Left lung (tissue), 10 donors: ENCODE measurements around the gene ENOX2. TPM values are rescaled to one million over a fixed set of nuclear protein-coding genes. Genes with fewer than 3 reads are reported as not detected.

Source experiments
- ATAC-seq: fragments of 200-7000 bp; cut with Tn5 transposase; one replicate; pipeline ENCODE4 v1.9.1; 2020; ENCODE audit warnings: moderate library complexity
- DNase-seq, 4 donors: peaks; one replicate each; pipeline ENCODE4 v3.0.0-alpha.2; 2013 to 2020
- H3K27ac ChIP-seq, 2 donors: fragments of 200-600 bp; sonication (generic) in 1 of 2; one replicate each; pipeline versions ENCODE4 v1.5.0 to v1.8.0; 2020 to 2021
- H3K27me3 ChIP-seq, 2 donors: fragments of 200-600 bp; sonication (generic) in 1 of 2; one replicate each; pipeline versions ENCODE4 v1.5.0 to v1.8.0; 2020 to 2021
- H3K36me3 ChIP-seq, 2 donors: fragments of 200-600 bp; sonication (generic) in 1 of 2; one replicate each; pipeline versions ENCODE4 v1.5.0 to v1.8.0; 2020 to 2021
- H3K4me1 ChIP-seq, 2 donors: fragments of 200-600 bp; one replicate each; pipeline ENCODE4 v1.8.0; 2021
- H3K4me3 ChIP-seq, 2 donors: fragments of 200-600 bp; sonication (generic) in 1 of 2; one replicate each; pipeline versions ENCODE4 v1.5.0 to v1.8.0; 2020 to 2021; ENCODE audit warnings: mild to moderate bottlenecking in 1 of 2
- H3K9me3 ChIP-seq, 2 donors: fragments of 200-600 bp; sonication (generic) in 1 of 2; one replicate each; pipeline versions ENCODE4 v1.5.0 to v1.8.0; 2020 to 2021
- intact Hi-C, 2 donors: fragments of 100-400 bp; cut with DNase I; formaldehyde crosslinking; loops; one replicate each; pipeline versions ENCODE4 v1.11.2 to v1.14.2; 2022
- polyA plus RNA-seq, 6 donors: library from polyadenylated mRNA; unstranded; fragments of 120-200 nt; gene quantifications; one replicate each; pipeline ENCODE4 v1.2.1, GENCODE V29; 2013; ENCODE audit not compliant: insufficient read length in 6 of 6
- total RNA-seq, 2 donors: library from RNA; stranded (reverse); fragmentation: NEBNext Ultra II Directional; extraction: Animal tissue kit (Norgen Biotek cat#: 25700); gene quantifications; one replicate each; pipeline ENCODE4 v1.2.1, GENCODE V29; 2021
- TF ChIP-seq, protein P1 (sequence below), 2 donors: fragments of 200-600 bp; sonication (generic) in 1 of 2; IDR thresholded peaks; one replicate each; pipeline versions ENCODE4 v1.5.0 to v1.8.0; 2021; ENCODE audit warnings: antibody characterized with exemption in 2 of 2
- donor health status: DM: no; HTN: yes; CAD: no.
- donor health status: DM: no; HTN: no; CAD: no.

The ENOX2 gene
- total and polyA plus RNA-seq, 8 donors, result 2.0 to 13.4 (median 11.0) TPM

DNA sequence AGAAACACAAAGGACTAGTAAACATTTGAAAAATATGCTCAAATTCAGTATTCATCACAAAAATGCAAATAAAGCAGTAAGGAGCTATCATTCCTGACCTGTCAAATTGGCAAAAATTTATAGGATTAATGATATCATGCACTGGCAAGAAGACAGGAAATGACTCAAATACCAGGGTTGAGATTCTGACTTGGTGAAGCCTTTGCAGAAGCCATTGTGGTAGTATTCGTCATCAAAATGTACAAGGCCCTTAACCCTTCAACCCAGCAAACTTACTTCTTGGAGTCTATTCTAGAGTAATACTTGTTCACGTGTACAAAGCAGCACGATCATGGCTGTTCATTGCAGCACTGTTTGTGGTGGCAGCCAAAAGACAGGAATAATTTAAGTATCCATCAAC is 132.4 kb downstream of the ENOX2 start:
- Histone ChIP-seq H3K27me3 (no peaks in the 10 kb centered on the region), H3K27ac (no peak overlapping the region), H3K9me3 (no peaks in the 10 kb centered on the region), H3K36me3 (no peaks in the 10 kb centered on the region), H3K4me3 (no peak overlapping the region), H3K4me1 (no peaks in the 10 kb centered on the region)
- DNase-seq (no peak), ATAC-seq (no peak)
- TF ChIP-seq, protein P1, sequence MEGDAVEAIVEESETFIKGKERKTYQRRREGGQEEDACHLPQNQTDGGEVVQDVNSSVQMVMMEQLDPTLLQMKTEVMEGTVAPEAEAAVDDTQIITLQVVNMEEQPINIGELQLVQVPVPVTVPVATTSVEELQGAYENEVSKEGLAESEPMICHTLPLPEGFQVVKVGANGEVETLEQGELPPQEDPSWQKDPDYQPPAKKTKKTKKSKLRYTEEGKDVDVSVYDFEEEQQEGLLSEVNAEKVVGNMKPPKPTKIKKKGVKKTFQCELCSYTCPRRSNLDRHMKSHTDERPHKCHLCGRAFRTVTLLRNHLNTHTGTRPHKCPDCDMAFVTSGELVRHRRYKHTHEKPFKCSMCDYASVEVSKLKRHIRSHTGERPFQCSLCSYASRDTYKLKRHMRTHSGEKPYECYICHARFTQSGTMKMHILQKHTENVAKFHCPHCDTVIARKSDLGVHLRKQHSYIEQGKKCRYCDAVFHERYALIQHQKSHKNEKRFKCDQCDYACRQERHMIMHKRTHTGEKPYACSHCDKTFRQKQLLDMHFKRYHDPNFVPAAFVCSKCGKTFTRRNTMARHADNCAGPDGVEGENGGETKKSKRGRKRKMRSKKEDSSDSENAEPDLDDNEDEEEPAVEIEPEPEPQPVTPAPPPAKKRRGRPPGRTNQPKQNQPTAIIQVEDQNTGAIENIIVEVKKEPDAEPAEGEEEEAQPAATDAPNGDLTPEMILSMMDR (IDR thresholded peaks at IDR 0.05), result no peak
- intact Hi-C loops, result no loop called here

DNA sequence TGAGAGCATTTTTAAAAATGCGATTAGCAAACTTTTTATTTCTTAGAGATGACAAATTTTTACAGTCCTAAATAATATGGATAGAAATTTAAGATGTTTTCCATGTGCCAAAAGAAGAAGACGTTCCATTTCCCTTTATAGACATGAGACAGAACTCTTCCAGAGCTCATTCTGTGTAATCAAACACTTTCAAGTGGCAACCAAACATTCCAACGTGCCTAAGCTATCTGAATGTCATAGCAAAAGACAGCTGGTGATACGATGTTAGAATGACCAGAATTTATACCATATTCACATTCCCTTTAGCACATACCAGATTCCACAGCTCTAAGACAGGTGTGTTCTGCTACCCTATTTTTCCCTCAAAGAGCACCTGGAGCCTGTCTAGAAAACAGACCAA is 133.2 kb downstream of the ENOX2 start:
- no peak for ATAC-seq
- no peaks in the 10 kb centered on the region for H3K4me1 ChIP-seq
- no peaks in the 10 kb centered on the region for H3K9me3 ChIP-seq
- TF ChIP-seq, protein P1 (IDR thresholded peaks at IDR 0.05), result no peak
- DNase-seq, result no peak
- no peaks in the 10 kb centered on the region for H3K27me3 ChIP-seq
- no peaks in the 10 kb centered on the region for H3K36me3 ChIP-seq
- H3K4me3 ChIP-seq, result no peak overlapping the region
- intact Hi-C loops, result no loop called here
- no peak overlapping the region for H3K27ac ChIP-seq

DNA sequence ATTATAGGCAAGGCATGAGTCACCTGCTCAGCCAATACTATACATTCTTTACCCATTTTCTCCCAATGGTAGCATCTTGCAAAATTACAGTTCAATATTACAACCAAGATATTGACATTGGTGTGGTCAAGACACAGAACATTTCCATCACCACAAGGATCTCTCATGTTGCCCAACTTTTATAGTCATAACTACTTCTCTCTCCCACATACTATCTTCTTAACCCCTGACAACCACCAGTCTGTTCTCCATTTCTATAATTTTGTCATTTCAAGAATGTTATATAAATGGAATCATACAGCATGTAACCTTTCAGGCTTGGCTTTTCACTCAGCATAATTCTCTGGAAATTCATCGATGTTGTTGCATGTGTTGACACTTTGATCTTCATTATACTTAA is 144.9 kb downstream of the ENOX2 start:
- H3K27me3 ChIP-seq, result no peaks in the 10 kb centered on the region
- no peak overlapping the region for H3K4me3 ChIP-seq
- intact Hi-C loops, result no loop called here
- no peaks in the 10 kb centered on the region for H3K4me1 ChIP-seq
- no peaks in the 10 kb centered on the region for H3K9me3 ChIP-seq
- ATAC-seq (no peak), DNase-seq (no peak)
- no peaks in the 10 kb centered on the region for H3K36me3 ChIP-seq
- TF ChIP-seq, protein P1 (IDR thresholded peaks at IDR 0.05), result no peak
- H3K27ac ChIP-seq, result no peak overlapping the region

DNA sequence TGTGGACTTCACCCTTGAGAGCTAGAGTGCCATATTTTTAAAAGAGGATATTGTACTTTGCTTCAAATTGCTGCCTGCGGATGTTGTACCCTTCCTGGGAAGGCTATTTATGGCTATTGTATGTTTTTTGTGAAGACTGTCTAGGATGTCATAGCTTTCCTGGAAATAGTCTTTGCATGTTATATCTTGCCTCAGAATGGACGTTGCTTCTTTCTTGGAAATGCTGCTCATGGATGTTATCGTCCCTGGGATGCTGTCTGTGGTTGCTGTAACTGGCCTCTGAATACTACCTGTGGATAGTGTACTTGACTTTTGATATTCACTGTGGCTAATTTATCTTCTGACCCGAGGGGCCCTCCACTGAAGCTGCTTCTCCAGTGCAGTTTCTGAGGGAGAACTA is 146.8 kb downstream of the ENOX2 start:
- Histone ChIP-seq H3K4me1 (no peaks in the 10 kb centered on the region), H3K4me3 (no peak overlapping the region), H3K27ac (no peak overlapping the region), H3K36me3 (no peaks in the 10 kb centered on the region), H3K27me3 (no peaks in the 10 kb centered on the region), H3K9me3 (no peaks in the 10 kb centered on the region)
- no peak for DNase-seq
- intact Hi-C loops, result no loop called here
- TF ChIP-seq, protein P1 (IDR thresholded peaks at IDR 0.05), result no peak
- no peak for ATAC-seq

DNA sequence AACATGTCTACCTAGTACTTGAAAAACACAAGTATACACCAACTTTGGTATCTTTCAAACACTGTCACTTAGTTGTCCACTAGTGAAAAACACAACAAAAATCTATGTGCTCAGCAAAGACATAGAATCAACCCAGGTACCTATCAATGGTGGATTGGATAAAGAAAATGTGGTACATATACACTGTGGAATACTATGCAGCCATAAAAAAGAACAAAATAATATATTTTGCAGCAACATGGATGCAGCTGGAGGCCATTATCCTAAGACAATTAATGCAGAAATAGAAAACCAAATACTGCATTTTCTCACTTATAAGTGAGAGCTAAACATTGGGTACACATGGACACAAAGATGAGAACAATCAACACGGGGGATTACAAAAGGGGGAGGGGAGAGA is 148.7 kb downstream of the ENOX2 start:
- TF ChIP-seq, protein P1 (IDR thresholded peaks at IDR 0.05), result no peak
- H3K4me1 ChIP-seq, result no peaks in the 10 kb centered on the region
- DNase-seq (no peak), ATAC-seq (no peak)
- no peaks in the 10 kb centered on the region for H3K9me3 ChIP-seq
- no peak overlapping the region for H3K27ac ChIP-seq
- no peak overlapping the region for H3K4me3 ChIP-seq
- intact Hi-C loops, result no loop called here
- H3K27me3 ChIP-seq, result no peaks in the 10 kb centered on the region
- H3K36me3 ChIP-seq, result no peaks in the 10 kb centered on the region
